Gastrocnemius medialis (tissue), 4 donors: ENCODE data around the gene AMBP. TPM values are rescaled to one million over a fixed set of nuclear protein-coding genes. Genes with fewer than 3 reads are reported as not detected.

ENCODE experiments used
- ATAC-seq, 2 donors: fragments of 150-250 bp; one replicate each; pipeline ENCODE4 v1.9.1; 2016
- DNase-seq, 2 donors: peaks; one replicate each; pipeline ENCODE4 v3.0.0-alpha.2; 2019
- H3K27ac ChIP-seq, 4 donors: fragments of 200-600 bp; sonication (generic); 1 replicate in 1 of 4; 2 replicates in 3 of 4; pipeline ENCODE4 v1.5.1; 2016 to 2018; ENCODE audit warnings: mild to moderate bottlenecking in 2 of 4, moderate library complexity in 1 of 4
- H3K27me3 ChIP-seq, 3 donors: fragments of 200-600 bp; sonication (generic) in 2 of 3; 1 replicate in 1 of 3; 2 replicates in 2 of 3; pipeline versions ENCODE4 v1.5.1 to v1.6.0; 2016 to 2019; ENCODE audit warnings: mild to moderate bottlenecking in 1 of 3, moderate library complexity in 1 of 3
- H3K36me3 ChIP-seq, 2 donors: fragments of 200-600 bp; sonication (generic) in 1 of 2; one replicate each; pipeline ENCODE4 v1.5.1; 2017 to 2018
- H3K4me1 ChIP-seq, 2 donors: fragments of 200-600 bp; sonication (generic) in 1 of 2; one replicate each; pipeline ENCODE4 v1.5.1; 2016 to 2017; ENCODE audit warnings: mild to moderate bottlenecking in 2 of 2
- H3K4me3 ChIP-seq, 4 donors: fragments of 200-600 bp; sonication (generic) in 3 of 4; 1 replicate in 1 of 4; 2 replicates in 3 of 4; pipeline ENCODE4 v1.5.1; 2016 to 2019; ENCODE audit warnings: mild to moderate bottlenecking in 2 of 4
- H3K9me3 ChIP-seq, 3 donors: fragments of 200-600 bp; sonication (generic) in 2 of 3; 1 replicate in 1 of 3; 2 replicates in 2 of 3; pipeline ENCODE4 v1.5.1; 2016 to 2019
- POLR2A ChIP-seq, 2 donors: fragments of 450-650 bp; IDR thresholded peaks; one replicate each; pipeline ENCODE4 v1.6.1; 2017; ENCODE audit warnings: antibody characterized with exemption in 2 of 2, mild to moderate bottlenecking in 2 of 2, moderate library complexity in 2 of 2
- in situ Hi-C, 4 donors: fragments of 200-750 bp; cut with MboI; loops; one replicate each; pipeline versions ENCODE4 v1.15.0 to v1.8.0; 2017; ENCODE audit warnings: low sequenced_read_pairs in 4 of 4
- intact Hi-C: fragments of 100-400 bp; cut with DNase I; formaldehyde crosslinking; loops from one replicate; pipeline ENCODE4 v1.15.1; 2023; ENCODE audit warnings: low total_unique reads
- total RNA-seq, 4 donors: library from RNA; depleted of rRNA; stranded (reverse); fragments of >200 nt; gene quantifications; one replicate each; pipeline versions ENCODE4 v1.1.0 to v1.2.3, GENCODE V29; 2016
- TF ChIP-seq, protein P1 (sequence below), 5 experiments: fragments of 450-650 bp in 3 of 5; fragments of 200-600 bp in 2 of 5; sonication (generic) in 2 of 5; IDR thresholded peaks in 4 of 5; conservative IDR thresholded peaks in 1 of 5; 1 replicate in 4 of 5; 2 replicates in 1 of 5; pipeline ENCODE4 v1.5.1; 2016 to 2019; ENCODE audit warnings: antibody characterized with exemption in 5 of 5, mild to moderate bottlenecking in 3 of 5, moderate library complexity in 3 of 5

The AMBP gene
- total RNA-seq, 4 donors from 2014 or later = 3.2 to 7.2 TPM; not detected in 2

DNA sequence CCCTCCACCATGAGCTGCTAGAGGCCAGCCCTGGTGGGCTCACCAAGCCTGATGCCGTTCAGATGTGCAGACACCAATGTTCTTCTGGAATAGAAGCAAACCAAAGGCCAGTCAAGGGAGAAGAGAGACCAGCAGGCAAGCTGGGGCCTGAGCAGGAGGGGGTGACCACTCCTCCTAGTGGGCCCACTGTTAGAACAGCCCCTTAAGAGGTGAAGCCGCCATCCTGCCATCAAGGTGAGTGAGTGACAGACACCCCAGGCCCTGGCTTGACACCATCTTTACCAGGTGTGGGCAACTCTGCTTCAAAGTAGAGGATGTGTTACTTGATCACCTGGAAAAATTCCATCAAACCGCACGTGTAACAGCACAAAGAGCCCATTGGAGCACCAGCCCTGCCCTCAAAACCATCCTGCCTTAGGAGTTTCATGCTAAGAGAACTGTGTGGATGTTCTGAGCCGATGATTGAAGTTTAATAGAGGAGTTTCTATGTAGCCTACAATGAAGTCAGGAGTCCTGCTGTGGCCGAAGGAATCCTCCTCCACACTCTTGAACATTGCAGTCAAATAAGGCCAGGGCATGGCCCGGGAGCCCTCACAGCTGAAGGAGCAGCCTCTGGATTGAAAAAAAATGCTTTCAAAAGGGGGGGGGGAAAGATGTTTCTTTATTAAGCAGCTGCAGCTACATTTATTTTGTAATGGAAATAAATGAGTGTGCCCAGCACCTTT lies 20.8 kb downstream of the AMBP start:
- no peak overlapping the region for H3K4me3 ChIP-seq
- H3K4me1 ChIP-seq = peaks cover 7 to 8% of the 10 kb centered on the region in 2 donors
- H3K27me3 ChIP-seq = no peaks in the 10 kb centered on the region
- no peaks in the 10 kb centered on the region for H3K9me3 ChIP-seq
- TF ChIP-seq, protein P1, sequence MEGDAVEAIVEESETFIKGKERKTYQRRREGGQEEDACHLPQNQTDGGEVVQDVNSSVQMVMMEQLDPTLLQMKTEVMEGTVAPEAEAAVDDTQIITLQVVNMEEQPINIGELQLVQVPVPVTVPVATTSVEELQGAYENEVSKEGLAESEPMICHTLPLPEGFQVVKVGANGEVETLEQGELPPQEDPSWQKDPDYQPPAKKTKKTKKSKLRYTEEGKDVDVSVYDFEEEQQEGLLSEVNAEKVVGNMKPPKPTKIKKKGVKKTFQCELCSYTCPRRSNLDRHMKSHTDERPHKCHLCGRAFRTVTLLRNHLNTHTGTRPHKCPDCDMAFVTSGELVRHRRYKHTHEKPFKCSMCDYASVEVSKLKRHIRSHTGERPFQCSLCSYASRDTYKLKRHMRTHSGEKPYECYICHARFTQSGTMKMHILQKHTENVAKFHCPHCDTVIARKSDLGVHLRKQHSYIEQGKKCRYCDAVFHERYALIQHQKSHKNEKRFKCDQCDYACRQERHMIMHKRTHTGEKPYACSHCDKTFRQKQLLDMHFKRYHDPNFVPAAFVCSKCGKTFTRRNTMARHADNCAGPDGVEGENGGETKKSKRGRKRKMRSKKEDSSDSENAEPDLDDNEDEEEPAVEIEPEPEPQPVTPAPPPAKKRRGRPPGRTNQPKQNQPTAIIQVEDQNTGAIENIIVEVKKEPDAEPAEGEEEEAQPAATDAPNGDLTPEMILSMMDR (IDR thresholded peaks at IDR 0.05 in 4 of 5, conservative IDR thresholded peaks at IDR 0.05 in 1 of 5) = no peak
- TF ChIP-seq POLR2A (IDR thresholded peaks at IDR 0.05) = no peak
- no peaks in the 10 kb centered on the region for H3K36me3 ChIP-seq
- H3K27ac ChIP-seq = no peak overlapping the region
- no peak for ATAC-seq
- in situ Hi-C loops (no loop called here), intact Hi-C loops (no loop called here)
- no peak for DNase-seq

DNA sequence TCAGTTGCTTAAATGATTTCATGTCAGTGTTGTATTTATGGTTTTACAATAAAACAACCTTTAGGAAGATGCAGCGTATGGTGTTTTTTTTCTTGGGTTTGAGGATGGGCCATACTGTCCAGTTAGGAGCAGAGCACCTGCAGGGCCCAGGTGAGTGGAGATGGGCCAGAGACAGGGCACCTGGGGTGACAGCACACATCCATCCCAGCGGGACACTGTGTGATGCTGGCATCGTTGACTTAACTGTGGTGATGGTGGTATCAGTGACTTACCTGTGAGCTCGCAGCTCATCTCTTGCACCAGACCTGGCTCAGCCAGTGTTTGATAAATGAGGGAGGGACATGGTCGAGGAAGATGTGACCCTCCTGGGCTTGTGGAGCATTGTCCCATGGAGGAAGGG lies 21.6 kb downstream of the AMBP start:
- intact Hi-C loops = no loop called here
- TF ChIP-seq POLR2A (IDR thresholded peaks at IDR 0.05) = no peak
- TF ChIP-seq, protein P1 (IDR thresholded peaks at IDR 0.05 in 4 of 5, conservative IDR thresholded peaks at IDR 0.05 in 1 of 5) = no peak

DNA sequence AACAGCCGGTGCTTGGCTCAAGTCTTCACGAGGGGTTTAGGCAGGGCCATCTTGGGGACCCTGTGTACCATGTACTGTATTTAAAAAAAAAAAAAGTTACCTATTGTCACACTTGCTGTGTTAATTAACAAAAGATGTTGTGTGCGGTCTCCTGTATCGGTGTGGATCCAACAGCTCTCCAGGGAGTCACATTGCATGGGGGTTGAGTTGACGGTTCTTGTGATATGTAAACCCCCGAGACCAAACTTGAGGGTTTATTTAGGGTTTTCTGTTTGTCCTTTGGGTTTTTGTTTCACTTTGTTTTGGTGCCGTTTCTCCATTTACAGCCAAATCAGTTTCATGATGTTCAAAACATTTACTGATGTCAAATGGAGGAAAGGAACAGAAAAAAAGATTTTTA lies 22.2 kb downstream of the AMBP start:
- Histone ChIP-seq H3K4me3 (no peak overlapping the region), H3K4me1 (peaks cover 7 to 8% of the 10 kb centered on the region in 2 donors), H3K36me3 (no peaks in the 10 kb centered on the region), H3K27me3 (no peaks in the 10 kb centered on the region), H3K9me3 (no peaks in the 10 kb centered on the region), H3K27ac (no peak overlapping the region)
- in situ Hi-C loops = no loop called here
- intact Hi-C loops = no loop called here
- ATAC-seq (no peak), DNase-seq (no peak)
- TF ChIP-seq POLR2A (IDR thresholded peaks at IDR 0.05) = no peak
- TF ChIP-seq, protein P1 (IDR thresholded peaks at IDR 0.05 in 4 of 5, conservative IDR thresholded peaks at IDR 0.05 in 1 of 5) = no peak

More for the DNA sequence above, 21.6 kb downstream of the AMBP start:
- H3K4me1 ChIP-seq = peaks cover 7 to 8% of the 10 kb centered on the region in 2 donors
- no peak overlapping the region for H3K27ac ChIP-seq
- no peaks in the 10 kb centered on the region for H3K36me3 ChIP-seq
- H3K27me3 ChIP-seq = no peaks in the 10 kb centered on the region
- no peak for DNase-seq
- in situ Hi-C loops = no loop called here
- ATAC-seq = no peak
- no peaks in the 10 kb centered on the region for H3K9me3 ChIP-seq
- no peak overlapping the region for H3K4me3 ChIP-seq

DNA sequence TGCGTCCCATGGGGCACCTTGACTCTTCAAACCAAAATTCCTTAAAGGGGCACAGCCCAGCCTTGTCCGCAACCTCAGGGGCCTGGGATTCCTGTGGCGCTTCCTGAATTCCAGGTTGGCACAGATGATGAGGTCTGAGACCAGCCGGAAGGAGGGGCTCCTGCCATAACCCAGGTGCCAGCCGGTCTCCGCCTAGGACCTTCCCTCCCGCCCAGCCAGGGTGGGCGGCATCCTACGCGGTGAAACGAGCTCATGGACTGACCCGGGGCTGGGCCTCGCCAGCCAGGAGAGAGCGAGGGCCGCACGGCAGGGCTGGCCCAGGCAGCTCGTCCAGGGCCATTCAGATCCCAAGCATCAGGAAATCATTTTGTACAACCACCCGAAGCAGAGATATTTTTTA lies 23.0 kb downstream of the AMBP start:
- intact Hi-C loops (no loop called here), in situ Hi-C loops (no loop called here)
- Histone ChIP-seq H3K4me1 (peaks cover 7 to 8% of the 10 kb centered on the region in 2 donors), H3K36me3 (no peaks in the 10 kb centered on the region), H3K9me3 (no peaks in the 10 kb centered on the region), H3K27me3 (no peaks in the 10 kb centered on the region), H3K27ac (no peak overlapping the region), H3K4me3 (no peak overlapping the region)
- DNase-seq (no peak), ATAC-seq (no peak)
- TF ChIP-seq POLR2A (IDR thresholded peaks at IDR 0.05) = no peak
- TF ChIP-seq, protein P1 (IDR thresholded peaks at IDR 0.05 in 4 of 5, conservative IDR thresholded peaks at IDR 0.05 in 1 of 5) = no peak
